Kidney (tissue), 14 donors: ENCODE data around the gene CCNH. TPM values are rescaled to one million over a fixed set of nuclear protein-coding genes. Genes with fewer than 3 reads are reported as not detected.

Source experiments
- DNase-seq, 5 donors: peaks; one replicate each; pipeline ENCODE4 v3.0.0-alpha.2; 2013 to 2020
- FAIRE-seq: peaks from 2 replicates; lab custom pipeline; 2012; peaks lifted over from hg19 to GRCh38; lab: Jason Lieb, UNC
- H3K27ac ChIP-seq, 2 donors: one replicate each; pipeline ENCODE4 v1.7.0; 2013; ENCODE audit warnings: low read depth in 2 of 2, low read length in 2 of 2, inconsistent platforms in 1 of 2
- H3K27me3 ChIP-seq: one replicate; pipeline ENCODE4 v1.7.1; 2013; ENCODE audit warnings: low read length, inconsistent platforms; ENCODE audit not compliant: control insufficient read depth, insufficient read depth
- H3K36me3 ChIP-seq, 3 donors: one replicate each; pipeline versions ENCODE4 v1.7.0 to v1.7.1; 2013; ENCODE audit warnings: low read length in 3 of 3, control low read depth in 1 of 3, inconsistent platforms in 1 of 3; ENCODE audit not compliant: insufficient read depth in 3 of 3, control insufficient read depth in 2 of 3
- H3K4me1 ChIP-seq, 3 donors: one replicate each; pipeline versions ENCODE4 v1.7.0 to v1.7.1; 2013; ENCODE audit warnings: low read length in 3 of 3, inconsistent platforms in 1 of 3, low read depth in 1 of 3; ENCODE audit not compliant: control insufficient read depth in 2 of 3, insufficient read depth in 2 of 3
- H3K4me3 ChIP-seq, 3 donors: one replicate each; pipeline versions ENCODE4 v1.7.0 to v1.8.1; 2013; ENCODE audit warnings: low read length in 3 of 3, control low read depth in 1 of 3, inconsistent platforms in 1 of 3
- H3K9ac ChIP-seq, 3 donors: one replicate each; pipeline versions ENCODE4 v1.7.0 to v1.7.1; 2013; ENCODE audit warnings: low read length in 3 of 3, control low read depth in 1 of 3, inconsistent platforms in 1 of 3
- H3K9me3 ChIP-seq, 3 donors: one replicate each; pipeline versions ENCODE4 v1.7.0 to v1.7.1; 2013; ENCODE audit warnings: low read length in 3 of 3, control low read depth in 1 of 3, inconsistent platforms in 1 of 3; ENCODE audit not compliant: control insufficient read depth in 2 of 3, insufficient read depth in 1 of 3
- intact Hi-C: fragments of 100-400 bp; cut with DNase I; formaldehyde crosslinking; loops from one replicate; pipeline ENCODE4 v1.11.1; 2022
- polyA plus RNA-seq: library from polyadenylated mRNA; stranded (reverse); fragments of 350-450 nt; fragmentation: Illumina TruSeq; extraction: RNeasy Lipid Tissue Mini Kit (QIAGEN cat#74804); gene quantifications from one replicate; pipeline ENCODE4 v1.2.3, GENCODE V29; 2014; ENCODE audit warnings: low read depth, low replicate concordance; ENCODE audit not compliant: insufficient read depth
- total RNA-seq: library from RNA; stranded (reverse); fragmentation: NEBNext Ultra II Directional; extraction: Animal tissue kit (Norgen Biotek cat#: 25700); gene quantifications from one replicate; pipeline ENCODE4 v1.2.1, GENCODE V29; 2021
- TF ChIP-seq, protein P1 (sequence below): IDR thresholded peaks from 3 replicates; pipeline ENCODE4 v1.5.1; 2012; ENCODE audit warnings: mild to moderate bottlenecking, moderate library complexity, borderline replicate concordance; ENCODE audit not compliant: insufficient read depth; ENCODE audit errors: extremely low read depth
- donor health status: control.
- donor health status: control.
- donor health status: control.
- donor health status: control.
- donor health status: control.
- donor health status: DM: yes; HTN: yes; CAD: no.
- donor health status: Normal renal cell carcinoma (clear cell type).

The CCNH gene
- total and polyA plus RNA-seq, 2 donors from 2014 or later: 49.7 to 52.6 TPM

GRCh38 chr5:87410931-87411330 lies 1.8 kb downstream of the CCNH start:
- peaks cover 0 to 5% (median 0%) of the 10 kb centered on the region in 3 donors for H3K4me1 ChIP-seq
- H3K4me3 ChIP-seq: peak overlapping the region in 1 of 3 donors; percentile 99
- H3K9me3 ChIP-seq: no peaks in the 10 kb centered on the region
- H3K36me3 ChIP-seq: peaks cover 0 to 40% (median 17%) of the 10 kb centered on the region in 3 donors
- no peak overlapping the region for H3K9ac ChIP-seq
- intact Hi-C loops: no loop called here
- TF ChIP-seq, protein P1, sequence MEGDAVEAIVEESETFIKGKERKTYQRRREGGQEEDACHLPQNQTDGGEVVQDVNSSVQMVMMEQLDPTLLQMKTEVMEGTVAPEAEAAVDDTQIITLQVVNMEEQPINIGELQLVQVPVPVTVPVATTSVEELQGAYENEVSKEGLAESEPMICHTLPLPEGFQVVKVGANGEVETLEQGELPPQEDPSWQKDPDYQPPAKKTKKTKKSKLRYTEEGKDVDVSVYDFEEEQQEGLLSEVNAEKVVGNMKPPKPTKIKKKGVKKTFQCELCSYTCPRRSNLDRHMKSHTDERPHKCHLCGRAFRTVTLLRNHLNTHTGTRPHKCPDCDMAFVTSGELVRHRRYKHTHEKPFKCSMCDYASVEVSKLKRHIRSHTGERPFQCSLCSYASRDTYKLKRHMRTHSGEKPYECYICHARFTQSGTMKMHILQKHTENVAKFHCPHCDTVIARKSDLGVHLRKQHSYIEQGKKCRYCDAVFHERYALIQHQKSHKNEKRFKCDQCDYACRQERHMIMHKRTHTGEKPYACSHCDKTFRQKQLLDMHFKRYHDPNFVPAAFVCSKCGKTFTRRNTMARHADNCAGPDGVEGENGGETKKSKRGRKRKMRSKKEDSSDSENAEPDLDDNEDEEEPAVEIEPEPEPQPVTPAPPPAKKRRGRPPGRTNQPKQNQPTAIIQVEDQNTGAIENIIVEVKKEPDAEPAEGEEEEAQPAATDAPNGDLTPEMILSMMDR: no peak
- H3K27me3 ChIP-seq: no peaks in the 10 kb centered on the region
- H3K27ac ChIP-seq: no peak overlapping the region
- no peak for DNase-seq
- no peak for FAIRE-seq

GRCh38 chr5:87408204-87408603 lies 4.5 kb downstream of the CCNH start:
- no peak overlapping the region for H3K9ac ChIP-seq
- no peak for DNase-seq
- H3K27ac ChIP-seq: no peak overlapping the region
- peaks cover 0 to 61% (median 33%) of the 10 kb centered on the region in 3 donors for H3K36me3 ChIP-seq
- H3K4me3 ChIP-seq: no peak overlapping the region
- no peak for FAIRE-seq
- TF ChIP-seq, protein P1: no peak
- intact Hi-C loops: no loop called here
- peaks cover 0 to 5% (median 0%) of the 10 kb centered on the region in 3 donors for H3K4me1 ChIP-seq
- no peaks in the 10 kb centered on the region for H3K27me3 ChIP-seq
- no peaks in the 10 kb centered on the region for H3K9me3 ChIP-seq

DNA sequence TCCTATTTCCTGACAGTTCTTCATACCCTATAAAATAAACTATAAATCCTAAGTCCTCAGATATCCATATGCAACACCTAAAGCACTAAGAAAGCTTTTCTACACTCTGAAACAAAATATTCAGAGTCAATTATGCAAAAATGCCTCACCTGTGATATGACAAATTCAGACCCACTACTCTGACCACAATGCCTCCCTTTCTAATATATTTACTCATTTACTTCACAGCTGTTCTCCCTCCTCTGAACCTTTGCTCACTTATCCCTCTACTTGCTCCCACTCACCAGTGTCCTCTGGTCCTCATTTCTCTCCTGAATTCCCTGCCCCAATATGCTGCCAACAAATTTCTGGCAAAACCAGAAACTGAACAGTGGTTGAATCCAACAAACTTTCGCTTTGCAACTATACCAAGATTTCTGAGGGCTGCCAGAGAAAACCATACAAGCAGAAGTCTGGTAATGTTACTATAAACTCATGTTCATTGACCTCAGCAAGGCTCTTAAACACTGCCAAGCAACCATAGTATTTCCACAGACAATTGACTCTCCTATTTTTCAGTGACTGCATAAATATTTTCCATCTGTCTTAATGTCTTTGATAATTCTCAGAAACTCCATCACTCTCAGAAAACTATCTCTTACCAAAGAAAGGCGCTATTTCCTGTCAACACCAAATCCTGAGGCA lies 7.1 kb downstream of the CCNH start:
- no peak for DNase-seq
- Histone ChIP-seq H3K36me3 (peaks cover 3 to 66% (median 41%) of the 10 kb centered on the region in 3 donors), H3K9ac (no peak overlapping the region), H3K4me3 (no peak overlapping the region), H3K4me1 (no peaks in the 10 kb centered on the region), H3K9me3 (no peaks in the 10 kb centered on the region), H3K27ac (no peak overlapping the region), H3K27me3 (no peaks in the 10 kb centered on the region)
- FAIRE-seq: no peak
- intact Hi-C loops: no loop called here
- TF ChIP-seq, protein P1: no peak

DNA sequence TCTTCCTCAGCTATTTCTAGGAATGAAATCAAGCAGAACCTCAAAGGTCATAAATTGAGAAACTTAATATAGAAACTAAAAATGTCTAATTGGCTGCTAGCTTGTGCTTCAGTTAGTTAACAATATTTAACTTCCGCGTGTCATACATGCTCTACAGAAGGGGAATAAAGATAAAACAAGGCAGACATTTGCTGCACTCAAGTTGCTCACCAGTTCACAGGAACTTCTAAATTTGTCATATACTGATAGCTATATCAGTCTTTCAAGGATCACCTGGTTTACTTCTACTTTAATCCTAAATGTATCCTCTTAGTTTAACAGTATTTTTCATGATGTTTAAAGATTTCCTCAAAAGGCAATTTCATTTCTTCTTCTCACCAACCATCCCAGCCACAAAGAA lies 8.4 kb downstream of the CCNH start:
- Histone ChIP-seq H3K4me1 (no peaks in the 10 kb centered on the region), H3K27me3 (no peaks in the 10 kb centered on the region), H3K36me3 (peaks cover 3 to 65% (median 36%) of the 10 kb centered on the region in 3 donors), H3K9me3 (no peaks in the 10 kb centered on the region), H3K27ac (no peak overlapping the region), H3K4me3 (no peak overlapping the region), H3K9ac (no peak overlapping the region)
- DNase-seq (no peak), FAIRE-seq (no peak)
- intact Hi-C loops: no loop called here
- TF ChIP-seq, protein P1: no peak
